COLO829 (cell line): Measurements from ENCODE around the gene STX10.

Source experiments
- DNase-seq: peaks from one replicate; pipeline ENCODE4 v3.0.0; 2012; ENCODE audit warnings: low spot score

The STX10 gene

GRCh38 chr19:13100031-13100588, 50.1 kb downstream of the STX10 start:
- DNase-seq = no peak

- DNase-seq = no peak
Observed at GRCh38 chr19:13099073-13099999, 50.8 kb downstream of the STX10 start.

GRCh38 chr19:13098277-13099072, 51.7 kb downstream of the STX10 start:
- no peak for DNase-seq

GRCh38 chr19:13097463-13098258, 52.5 kb downstream of the STX10 start:
- DNase-seq = no peak

GRCh38 chr19:13097033-13097462, 53.1 kb downstream of the STX10 start:
- no peak for DNase-seq

GRCh38 chr19:13095934-13096927, 53.9 kb downstream of the STX10 start:
- DNase-seq = no peak

GRCh38 chr19:13095393-13095784, 54.8 kb downstream of the STX10 start:
- DNase-seq = no peak

- DNase-seq = no peak
Observed at GRCh38 chr19:13094771-13095392, 55.3 kb downstream of the STX10 start.

- DNase-seq = no peak
Observed at GRCh38 chr19:13094106-13094504, 56.1 kb downstream of the STX10 start.
